A549 (cell line): ENCODE data around the gene FHIT. TPM values are rescaled to one million over a fixed set of nuclear protein-coding genes. Genes with fewer than 3 reads are reported as not detected.

ENCODE experiments used
- ATAC-seq, 2 experiments: fragments of 200-7000 bp in 1 of 2; fragments of >200 bp in 1 of 2; cut with Nextera tagmentation in 1 of 2; cut with Tn5 transposase in 1 of 2; 3 replicates each; pipeline versions ENCODE4 v1.8.0 to v1.9.1; 2018 to 2020; ENCODE audit warnings: mild to moderate bottlenecking in 1 of 2, moderate library complexity in 1 of 2
- CTCF ChIA-PET: fragments of 300-600 bp; sonication (Branson Sonifier 250); formaldehyde crosslinking; extraction: SDS; loops from one replicate; lab custom pipeline; 2021; ENCODE audit warnings: antibody characterized with exemption, inconsistent platforms; lab: Yijun Ruan, JAX
- POLR2A ChIA-PET: fragments of 350-600 bp; formaldehyde crosslinking; extraction: SDS; loops from one replicate; lab custom pipeline; 2021; ENCODE audit warnings: antibody characterized with exemption, inconsistent platforms; lab: Yijun Ruan, JAX
- DNase-seq, 2 experiments: peaks; one replicate each; pipeline versions ENCODE4 v3.0.0 to v3.0.0-alpha.2; 2011 to 2016; ENCODE audit warnings: low read depth in 1 of 2, low spot score in 1 of 2
- FAIRE-seq: peaks from 2 replicates; lab custom pipeline; 2011; peaks lifted over from hg19 to GRCh38; lab: Jason Lieb, UNC
- H3K27ac ChIP-seq, 2 experiments: fragments of >200 bp; sonication (Bioruptor Twin); formaldehyde crosslinking; 3 replicates each; pipeline ENCODE4 v1.5.1; 2016 to 2017
- H3K4me1 ChIP-seq: fragments of >200 bp; sonication (Bioruptor Twin); formaldehyde crosslinking; 3 replicates; pipeline ENCODE4 v1.6.1; 2016
- H3K4me2 ChIP-seq: fragments of >200 bp; sonication (Bioruptor Twin); formaldehyde crosslinking; 3 replicates; pipeline ENCODE4 v1.6.1; 2016
- H3K4me3 ChIP-seq: fragments of >200 bp; sonication (Bioruptor Twin); formaldehyde crosslinking; 3 replicates; pipeline ENCODE4 v1.5.1; 2016
- H3K9me3 ChIP-seq: fragments of >200 bp; sonication (Bioruptor Twin); formaldehyde crosslinking; 3 replicates; pipeline ENCODE4 v1.6.1; 2016
- CEBPB ChIP-seq, 2 experiments: fragments of >200 bp in 1 of 2; sonication (Bioruptor Twin) in 1 of 2; formaldehyde crosslinking in 1 of 2; IDR thresholded peaks; 2 replicates each; pipeline ENCODE4 v1.6.1; 2012 to 2016
- CHD4 ChIP-seq: fragments of 200-600 bp; sonication (generic); IDR thresholded peaks from 2 replicates; pipeline ENCODE4 v1.6.1; 2016; ENCODE audit warnings: antibody characterized with exemption, mild to moderate bottlenecking, borderline replicate concordance
- EHF ChIP-seq: fragments of 250-450 bp; sonication (Bioruptor Pico); IDR thresholded peaks from 2 replicates; pipeline ENCODE4 v1.5.0; 2020; ENCODE audit warnings: mild to moderate bottlenecking
- EP300 ChIP-seq, 2 experiments: fragments of >200 bp; sonication (Bioruptor Twin); formaldehyde crosslinking; IDR thresholded peaks; 2 replicates in 1 of 2; 3 replicates in 1 of 2; pipeline ENCODE4 v1.6.1; 2016 to 2017
- ESRRA ChIP-seq: fragments of 150-350 bp; IDR thresholded peaks from 2 replicates; pipeline ENCODE4 v1.6.1; 2014; ENCODE audit warnings: mild to moderate bottlenecking, low read length, borderline replicate concordance
- FOSB ChIP-seq: fragments of 250-450 bp; sonication (Bioruptor Pico); IDR thresholded peaks from 2 replicates; pipeline ENCODE4 v1.5.0; 2020; ENCODE audit warnings: mild to moderate bottlenecking, moderate library complexity
- FOSL2 ChIP-seq, 2 experiments: fragments of 450-650 bp in 1 of 2; fragments of >200 bp in 1 of 2; sonication (Bioruptor Twin) in 1 of 2; formaldehyde crosslinking; IDR thresholded peaks; 2 replicates each; pipeline versions ENCODE4 v1.5.0 to v1.6.1; 2016 to 2020; ENCODE audit warnings: mild to moderate bottlenecking in 1 of 2, moderate library complexity in 1 of 2
- FOXS1 ChIP-seq: fragments of 250-450 bp; sonication (Bioruptor Pico); IDR thresholded peaks from 2 replicates; pipeline ENCODE4 v1.5.0; 2020; ENCODE audit warnings: mild to moderate bottlenecking, moderate library complexity
- HOXA7 ChIP-seq: fragments of 250-450 bp; sonication (Bioruptor Pico); IDR thresholded peaks from 2 replicates; pipeline ENCODE4 v1.5.0; 2020; ENCODE audit warnings: mild to moderate bottlenecking, moderate library complexity
- JUN ChIP-seq, 2 experiments: fragments of >200 bp; sonication (Bioruptor Twin); formaldehyde crosslinking; IDR thresholded peaks; 2 replicates in 1 of 2; 3 replicates in 1 of 2; pipeline ENCODE4 v1.6.1; 2016 to 2017
- JUNB ChIP-seq: fragments of >200 bp; sonication (Bioruptor Twin); formaldehyde crosslinking; IDR thresholded peaks from 2 replicates; pipeline ENCODE4 v1.6.1; 2016
- KDM5A ChIP-seq: fragments of 200-600 bp; sonication (generic); IDR thresholded peaks from 2 replicates; pipeline ENCODE4 v1.6.1; 2016; ENCODE audit warnings: antibody characterized with exemption, mild to moderate bottlenecking
- MAZ ChIP-seq: fragments of 150-350 bp; IDR thresholded peaks from 2 replicates; pipeline ENCODE4 v1.6.1; 2014; ENCODE audit warnings: antibody characterized with exemption, low read depth, low read length, borderline replicate concordance
- PHF8 ChIP-seq: fragments of 200-600 bp; sonication (generic); IDR thresholded peaks from 2 replicates; pipeline ENCODE4 v1.6.1; 2016; ENCODE audit warnings: low read depth, mild to moderate bottlenecking, antibody characterized with exemption, moderate library complexity, borderline replicate concordance
- POLR2AphosphoS2 ChIP-seq: conservative IDR thresholded peaks from 2 replicates; pipeline ENCODE4 v1.6.1; 2012; ENCODE audit warnings: low read length, improper control_type of control experiment, inconsistent platforms
- RCOR1 ChIP-seq: fragments of 150-350 bp; IDR thresholded peaks from 2 replicates; pipeline ENCODE4 v1.6.1; 2014; ENCODE audit warnings: antibody characterized with exemption, low read length, low read depth
- RFX5 ChIP-seq: fragments of 450-650 bp; IDR thresholded peaks from 2 replicates; pipeline ENCODE4 v1.7.1; 2014; ENCODE audit warnings: antibody characterized with exemption, mild to moderate bottlenecking, moderate library complexity
- RNF2 ChIP-seq: fragments of 200-600 bp; sonication (generic); IDR thresholded peaks from 2 replicates; pipeline ENCODE4 v1.6.1; 2016; ENCODE audit warnings: low read depth, mild to moderate bottlenecking, antibody characterized with exemption, moderate library complexity, borderline replicate concordance
- SREBF2 ChIP-seq: fragments of 450-650 bp; IDR thresholded peaks from 2 replicates; pipeline ENCODE4 v1.6.1; 2014; ENCODE audit warnings: mild to moderate bottlenecking, moderate library complexity
- ZC3H11A ChIP-seq: fragments of 450-650 bp; IDR thresholded peaks from 2 replicates; pipeline ENCODE4 v1.6.1; 2014; ENCODE audit warnings: antibody characterized with exemption, mild to moderate bottlenecking
- ZFP36 ChIP-seq: fragments of 450-650 bp; IDR thresholded peaks from 2 replicates; pipeline ENCODE4 v1.6.1; 2014; ENCODE audit warnings: borderline replicate concordance; ENCODE audit not compliant: partially characterized antibody
- WGBS: methylation state at CpG from one replicate; pipeline ENCODE4 v1.1.6; 2017; ENCODE audit errors: missing lambda C conversion rate; 5-methylcytosine and 5-hydroxymethylcytosine counted together
- polyA plus RNA-seq, 4 experiments: library from polyadenylated mRNA; depleted of rRNA in 3 of 4; stranded (reverse); fragments of >200 nt; fragmentation: RNase III in 1 of 4; extraction: RNeasy Plus Mini Kit Qiagen cat#74134 plus additional on column Dnase treatment in 1 of 4; gene quantifications; 2 replicates in 3 of 4; 3 replicates in 1 of 4; pipeline ENCODE4 v1.2.3, GENCODE V29; 2011 to 2017
- TF ChIP-seq, protein P1 (sequence below): fragments of 250-450 bp; sonication (Bioruptor Pico); IDR thresholded peaks from 2 replicates; pipeline ENCODE4 v1.5.0; 2020; ENCODE audit warnings: low read depth, mild to moderate bottlenecking, moderate library complexity
- TF ChIP-seq, protein P2 (sequence below): fragments of 200-600 bp; sonication (generic); IDR thresholded peaks from 2 replicates; pipeline ENCODE4 v1.6.1; 2016; ENCODE audit warnings: antibody characterized with exemption, mild to moderate bottlenecking, moderate library complexity
- TF ChIP-seq, protein P3 (sequence below): IDR thresholded peaks from 2 replicates; pipeline ENCODE4 v1.6.1; 2012
- TF ChIP-seq, protein P4 (sequence below): fragments of >200 bp; sonication (Bioruptor Twin); formaldehyde crosslinking; IDR thresholded peaks from 3 replicates; pipeline ENCODE4 v1.6.1; 2016

The FHIT gene
- polyA plus RNA-seq, 2 of the 4 experiments (the other 2 are of a cell fraction): 0.76 to 0.92 TPM

DNA sequence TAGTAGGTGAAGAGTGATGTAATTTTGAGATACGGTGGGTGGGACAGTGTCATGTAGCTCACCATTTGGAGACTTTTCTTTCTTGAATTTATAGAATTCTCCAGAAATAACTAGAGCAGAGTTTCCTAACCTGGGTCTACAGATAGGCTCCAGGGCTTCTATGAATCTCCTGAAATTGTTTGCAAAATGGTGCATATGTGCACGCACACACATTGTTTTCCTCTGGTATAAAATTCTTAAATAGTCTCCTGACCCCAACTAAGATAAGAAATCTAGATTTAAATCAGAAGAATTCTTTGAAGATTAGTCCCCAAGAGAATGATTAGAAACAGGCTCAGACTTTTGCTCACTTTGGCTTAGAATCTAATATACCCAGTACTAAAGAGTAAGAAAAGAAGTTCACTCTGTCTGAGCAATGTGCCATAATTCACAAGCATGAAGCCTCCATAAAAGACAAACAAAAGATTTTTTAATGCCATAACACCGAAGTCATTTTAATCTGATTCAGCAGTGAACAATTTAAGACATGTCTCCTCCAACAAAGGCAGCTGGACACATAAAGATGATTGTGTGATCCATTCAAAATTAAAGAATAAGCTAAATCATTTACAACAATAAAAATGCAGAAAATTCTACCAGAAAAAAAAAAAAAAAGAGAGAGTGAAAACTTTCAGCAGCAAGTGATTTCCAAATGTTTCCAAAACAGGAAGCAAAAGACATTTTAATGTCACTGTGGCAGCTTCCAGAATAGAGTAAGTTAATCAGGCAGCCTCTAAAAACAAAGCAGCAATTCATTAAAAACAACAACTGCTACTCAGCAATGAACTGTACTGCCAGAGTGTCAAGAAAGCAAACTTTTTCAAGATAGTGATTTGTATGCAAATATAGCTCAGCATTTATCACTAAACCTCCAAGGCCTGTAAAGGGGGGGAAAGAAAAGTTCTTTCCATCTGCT is 1225.9 kb downstream of the FHIT start:
- WGBS: 44% methylated on average over 3 of the region's 3 CpGs
- ChIA-PET CTCF (no interaction called here), POLR2A (no interaction called here)
- no peak for TF ChIP-seq JUNB
- TF ChIP-seq FOSL2 (IDR thresholded peaks at IDR 0.05): no peak
- no peak for TF ChIP-seq FOSL2 (CRISPR knock-in tag; IDR thresholded peaks at IDR 0.05)
- no peak for TF ChIP-seq FOSB (CRISPR knock-in tag)
- no peak for TF ChIP-seq RNF2
- TF ChIP-seq SREBF2: no peak
- no peak for TF ChIP-seq HOXA7 (CRISPR knock-in tag)
- no peak for TF ChIP-seq MAZ
- no peak for TF ChIP-seq ZC3H11A
- no peak for TF ChIP-seq EHF (CRISPR knock-in tag)
- no peaks in the 10 kb centered on the region for H3K9me3 ChIP-seq
- ATAC-seq: no peak
- no peak overlapping the region for H3K27ac ChIP-seq
- H3K4me2 ChIP-seq: no peak overlapping the region
- H3K4me3 ChIP-seq: no peak overlapping the region
- no peak for DNase-seq
- FAIRE-seq: no peak
- no peaks in the 10 kb centered on the region for H3K4me1 ChIP-seq

DNA sequence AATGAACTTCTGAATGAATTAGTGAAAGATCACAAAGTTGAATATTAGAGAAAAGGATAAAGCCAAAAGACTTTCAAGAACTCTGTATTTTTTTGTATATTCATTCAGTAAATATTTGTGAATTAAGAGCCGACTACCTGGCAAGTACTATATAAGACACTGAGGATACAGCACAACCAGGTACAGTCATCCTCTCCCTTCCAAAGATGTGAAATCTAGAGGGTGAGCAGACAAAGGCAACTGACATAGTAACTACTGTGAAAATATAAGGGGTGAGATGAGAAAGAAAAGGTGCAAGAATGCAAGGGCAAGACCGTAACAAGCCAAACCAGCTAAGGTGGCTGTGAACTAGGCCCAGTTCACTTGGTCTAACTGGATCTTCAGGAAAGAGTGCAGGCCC is 1226.9 kb downstream of the FHIT start:
- DNase-seq (no peak), ATAC-seq (no peak), FAIRE-seq (no peak)
- H3K9me3 ChIP-seq: no peaks in the 10 kb centered on the region
- no peaks in the 10 kb centered on the region for H3K4me1 ChIP-seq
- H3K4me3 ChIP-seq: no peak overlapping the region
- POLR2A ChIA-PET: no interaction called here
- TF ChIP-seq ESRRA: no peak
- no peak for TF ChIP-seq RCOR1
- no peak for TF ChIP-seq EHF (CRISPR knock-in tag)
- TF ChIP-seq CHD4: no peak
- TF ChIP-seq RFX5: no peak
- CTCF ChIA-PET: interaction anchor here (0.6 kb wide), 1 partner anchor 981 kb away, joined by 3 read pairs; no protein-coding TSS in a partner anchor
- H3K4me2 ChIP-seq: no peak overlapping the region
- no peak overlapping the region for H3K27ac ChIP-seq
- WGBS: 76% methylated on average over 2 of the region's 2 CpGs

DNA sequence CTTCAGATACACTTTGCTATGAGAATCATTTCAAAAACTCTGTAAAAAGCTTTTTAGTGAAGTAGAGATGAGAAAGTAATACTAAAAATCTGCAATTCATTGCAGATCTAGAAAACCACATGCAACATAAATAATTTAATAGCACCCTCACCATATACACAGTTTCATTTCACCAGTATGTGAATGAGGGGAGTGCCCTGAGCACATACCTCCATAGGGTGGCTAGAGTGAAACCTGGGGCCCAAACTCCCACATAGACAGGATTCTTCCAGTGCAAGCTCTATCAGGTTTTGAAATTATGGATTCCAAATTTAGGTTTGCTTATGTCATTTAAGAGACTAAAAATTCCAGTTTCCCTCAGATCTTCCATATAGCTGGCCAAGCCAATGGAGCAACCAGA is 1228.1 kb downstream of the FHIT start:
- DNase-seq: no peak
- CTCF ChIA-PET: no interaction called here
- no peak overlapping the region for H3K4me2 ChIP-seq
- no peak for ATAC-seq
- POLR2A ChIA-PET: no interaction called here
- FAIRE-seq: no peak
- TF ChIP-seq FOXS1 (CRISPR knock-in tag) (no peak), SREBF2 (no peak), EP300 (IDR thresholded peaks at IDR 0.05) (no peak), KDM5A (no peak), POLR2AphosphoS2 (no peak), RCOR1 (no peak), CEBPB (IDR thresholded peaks at IDR 0.05) (no peak), EHF (CRISPR knock-in tag) (no peak), PHF8 (no peak), ZFP36 (no peak), FOSB (CRISPR knock-in tag) (no peak), JUN (IDR thresholded peaks at IDR 0.05) (no peak)
- TF ChIP-seq, protein P1, sequence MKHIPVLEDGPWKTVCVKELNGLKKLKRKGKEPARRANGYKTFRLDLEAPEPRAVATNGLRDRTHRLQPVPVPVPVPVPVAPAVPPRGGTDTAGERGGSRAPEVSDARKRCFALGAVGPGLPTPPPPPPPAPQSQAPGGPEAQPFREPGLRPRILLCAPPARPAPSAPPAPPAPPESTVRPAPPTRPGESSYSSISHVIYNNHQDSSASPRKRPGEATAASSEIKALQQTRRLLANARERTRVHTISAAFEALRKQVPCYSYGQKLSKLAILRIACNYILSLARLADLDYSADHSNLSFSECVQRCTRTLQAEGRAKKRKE (CRISPR knock-in tag): no peak
- TF ChIP-seq, protein P2, sequence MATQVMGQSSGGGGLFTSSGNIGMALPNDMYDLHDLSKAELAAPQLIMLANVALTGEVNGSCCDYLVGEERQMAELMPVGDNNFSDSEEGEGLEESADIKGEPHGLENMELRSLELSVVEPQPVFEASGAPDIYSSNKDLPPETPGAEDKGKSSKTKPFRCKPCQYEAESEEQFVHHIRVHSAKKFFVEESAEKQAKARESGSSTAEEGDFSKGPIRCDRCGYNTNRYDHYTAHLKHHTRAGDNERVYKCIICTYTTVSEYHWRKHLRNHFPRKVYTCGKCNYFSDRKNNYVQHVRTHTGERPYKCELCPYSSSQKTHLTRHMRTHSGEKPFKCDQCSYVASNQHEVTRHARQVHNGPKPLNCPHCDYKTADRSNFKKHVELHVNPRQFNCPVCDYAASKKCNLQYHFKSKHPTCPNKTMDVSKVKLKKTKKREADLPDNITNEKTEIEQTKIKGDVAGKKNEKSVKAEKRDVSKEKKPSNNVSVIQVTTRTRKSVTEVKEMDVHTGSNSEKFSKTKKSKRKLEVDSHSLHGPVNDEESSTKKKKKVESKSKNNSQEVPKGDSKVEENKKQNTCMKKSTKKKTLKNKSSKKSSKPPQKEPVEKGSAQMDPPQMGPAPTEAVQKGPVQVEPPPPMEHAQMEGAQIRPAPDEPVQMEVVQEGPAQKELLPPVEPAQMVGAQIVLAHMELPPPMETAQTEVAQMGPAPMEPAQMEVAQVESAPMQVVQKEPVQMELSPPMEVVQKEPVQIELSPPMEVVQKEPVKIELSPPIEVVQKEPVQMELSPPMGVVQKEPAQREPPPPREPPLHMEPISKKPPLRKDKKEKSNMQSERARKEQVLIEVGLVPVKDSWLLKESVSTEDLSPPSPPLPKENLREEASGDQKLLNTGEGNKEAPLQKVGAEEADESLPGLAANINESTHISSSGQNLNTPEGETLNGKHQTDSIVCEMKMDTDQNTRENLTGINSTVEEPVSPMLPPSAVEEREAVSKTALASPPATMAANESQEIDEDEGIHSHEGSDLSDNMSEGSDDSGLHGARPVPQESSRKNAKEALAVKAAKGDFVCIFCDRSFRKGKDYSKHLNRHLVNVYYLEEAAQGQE: no peak
- TF ChIP-seq, protein P3, sequence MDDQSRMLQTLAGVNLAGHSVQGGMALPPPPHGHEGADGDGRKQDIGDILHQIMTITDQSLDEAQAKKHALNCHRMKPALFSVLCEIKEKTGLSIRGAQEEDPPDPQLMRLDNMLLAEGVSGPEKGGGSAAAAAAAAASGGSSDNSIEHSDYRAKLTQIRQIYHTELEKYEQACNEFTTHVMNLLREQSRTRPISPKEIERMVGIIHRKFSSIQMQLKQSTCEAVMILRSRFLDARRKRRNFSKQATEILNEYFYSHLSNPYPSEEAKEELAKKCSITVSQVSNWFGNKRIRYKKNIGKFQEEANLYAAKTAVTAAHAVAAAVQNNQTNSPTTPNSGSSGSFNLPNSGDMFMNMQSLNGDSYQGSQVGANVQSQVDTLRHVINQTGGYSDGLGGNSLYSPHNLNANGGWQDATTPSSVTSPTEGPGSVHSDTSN: no peak
- TF ChIP-seq, protein P4, sequence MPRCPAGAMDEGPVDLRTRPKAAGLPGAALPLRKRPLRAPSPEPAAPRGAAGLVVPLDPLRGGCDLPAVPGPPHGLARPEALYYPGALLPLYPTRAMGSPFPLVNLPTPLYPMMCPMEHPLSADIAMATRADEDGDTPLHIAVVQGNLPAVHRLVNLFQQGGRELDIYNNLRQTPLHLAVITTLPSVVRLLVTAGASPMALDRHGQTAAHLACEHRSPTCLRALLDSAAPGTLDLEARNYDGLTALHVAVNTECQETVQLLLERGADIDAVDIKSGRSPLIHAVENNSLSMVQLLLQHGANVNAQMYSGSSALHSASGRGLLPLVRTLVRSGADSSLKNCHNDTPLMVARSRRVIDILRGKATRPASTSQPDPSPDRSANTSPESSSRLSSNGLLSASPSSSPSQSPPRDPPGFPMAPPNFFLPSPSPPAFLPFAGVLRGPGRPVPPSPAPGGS: no peak
- H3K27ac ChIP-seq: no peak overlapping the region
- no peak overlapping the region for H3K4me3 ChIP-seq
- H3K9me3 ChIP-seq: no peaks in the 10 kb centered on the region
- no peaks in the 10 kb centered on the region for H3K4me1 ChIP-seq
